ACHN (cell line): Measurements from ENCODE around the gene CYB5R4.
"Not testable (repeated sequence)": the region's sequence is repeated elsewhere in the genome, so short reads cannot be mapped to it uniquely, and the experiment has no call there.

Source experiments
- DNase-seq: peaks from one replicate; pipeline ENCODE4 v3.0.0-alpha.2; 2015
- in situ Hi-C: cut with HindIII; loops from 2 replicates; pipeline ENCODE4 v1.10.0; 2017; ENCODE audit warnings: low sequenced_read_pairs, low pct_ligation_motif_present, low pct_unique_long_range_greater_than_20kb

CYB5R4 gene

DNA sequence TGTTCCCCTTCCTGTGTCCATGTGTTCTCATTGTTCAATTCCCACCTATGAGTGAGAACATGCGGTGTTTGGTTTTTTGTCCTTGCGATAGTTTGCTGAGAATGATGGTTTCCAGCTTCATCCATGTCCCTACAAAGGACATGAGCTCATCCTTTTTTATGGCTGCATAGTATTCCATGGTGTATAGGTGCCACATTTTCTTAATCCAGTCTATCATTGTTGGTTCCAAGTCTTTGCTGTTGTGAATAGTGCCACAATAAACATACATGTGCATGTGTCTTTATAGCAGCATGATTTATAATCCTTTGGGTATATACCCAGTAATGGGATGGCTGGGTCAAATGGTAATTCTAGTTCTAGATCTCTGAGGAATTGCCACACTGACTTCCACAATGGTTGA lies 37.6 kb downstream of the CYB5R4 start:
- in situ Hi-C loops, DNase-seq: not testable (repeated sequence)

DNA sequence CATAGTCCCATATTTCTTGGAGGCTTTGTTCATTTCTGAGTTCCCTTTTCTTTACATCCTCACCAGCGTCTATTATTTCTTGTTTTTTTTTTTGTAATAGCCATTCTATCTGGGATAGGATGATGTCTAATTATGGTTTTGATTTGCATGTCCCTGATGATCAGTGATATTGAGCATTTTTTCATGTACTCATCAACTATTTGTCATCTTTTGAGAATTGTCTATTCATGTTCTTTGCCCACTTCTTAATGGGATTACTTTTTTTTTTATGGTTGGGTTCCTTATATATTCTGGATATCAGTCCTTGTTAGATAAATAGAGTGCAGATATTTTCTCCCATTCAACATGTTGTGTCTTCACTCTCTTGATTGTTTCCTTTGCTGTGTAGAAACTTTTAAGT lies 42.1 kb downstream of the CYB5R4 start:
- DNase-seq: no peak

DNA sequence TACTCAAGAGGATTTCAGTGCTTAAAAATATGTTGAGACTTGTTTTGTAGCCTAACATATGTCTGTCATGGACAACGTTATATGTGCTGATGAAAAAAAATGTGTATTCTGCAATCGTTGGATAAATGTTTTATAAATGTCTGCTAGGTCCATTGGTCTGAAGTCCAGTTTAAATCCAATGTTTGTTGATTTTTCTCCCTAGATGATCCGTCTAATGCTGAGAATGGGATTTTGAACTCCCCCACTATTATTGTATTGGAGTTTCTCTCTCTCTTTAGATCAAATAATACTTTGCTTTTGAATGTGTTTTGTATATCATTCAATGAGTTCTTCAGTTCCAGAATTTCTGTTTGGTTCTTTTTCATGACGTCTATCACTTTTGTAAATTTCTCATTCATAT lies 44.9 kb downstream of the CYB5R4 start:
- DNase-seq: no peak
- in situ Hi-C loops: no loop called here

More for the DNA sequence above, 42.1 kb downstream of the CYB5R4 start:
- in situ Hi-C loops: no loop called here

DNA sequence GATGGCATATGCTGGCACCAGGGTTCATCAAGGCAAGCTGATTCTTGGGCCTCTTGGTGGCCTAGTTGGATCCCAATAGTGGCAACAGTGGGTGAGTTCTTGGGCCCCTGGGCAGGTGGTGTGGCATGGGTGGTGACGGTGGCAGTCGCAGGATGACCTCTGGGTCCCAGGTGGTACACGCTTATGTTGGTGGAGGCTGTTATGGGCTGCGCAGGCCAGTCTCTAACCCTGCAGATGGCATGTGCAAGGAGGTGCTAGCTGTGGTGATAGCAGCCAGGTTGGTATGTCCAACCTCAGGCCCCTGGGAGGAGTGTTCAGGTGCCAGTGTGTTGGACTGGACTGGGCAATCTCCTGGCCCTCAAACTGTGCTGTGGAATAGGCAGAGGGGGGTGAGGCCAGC lies 46.2 kb downstream of the CYB5R4 start:
- DNase-seq: no peak
- in situ Hi-C loops: no loop called here

DNA sequence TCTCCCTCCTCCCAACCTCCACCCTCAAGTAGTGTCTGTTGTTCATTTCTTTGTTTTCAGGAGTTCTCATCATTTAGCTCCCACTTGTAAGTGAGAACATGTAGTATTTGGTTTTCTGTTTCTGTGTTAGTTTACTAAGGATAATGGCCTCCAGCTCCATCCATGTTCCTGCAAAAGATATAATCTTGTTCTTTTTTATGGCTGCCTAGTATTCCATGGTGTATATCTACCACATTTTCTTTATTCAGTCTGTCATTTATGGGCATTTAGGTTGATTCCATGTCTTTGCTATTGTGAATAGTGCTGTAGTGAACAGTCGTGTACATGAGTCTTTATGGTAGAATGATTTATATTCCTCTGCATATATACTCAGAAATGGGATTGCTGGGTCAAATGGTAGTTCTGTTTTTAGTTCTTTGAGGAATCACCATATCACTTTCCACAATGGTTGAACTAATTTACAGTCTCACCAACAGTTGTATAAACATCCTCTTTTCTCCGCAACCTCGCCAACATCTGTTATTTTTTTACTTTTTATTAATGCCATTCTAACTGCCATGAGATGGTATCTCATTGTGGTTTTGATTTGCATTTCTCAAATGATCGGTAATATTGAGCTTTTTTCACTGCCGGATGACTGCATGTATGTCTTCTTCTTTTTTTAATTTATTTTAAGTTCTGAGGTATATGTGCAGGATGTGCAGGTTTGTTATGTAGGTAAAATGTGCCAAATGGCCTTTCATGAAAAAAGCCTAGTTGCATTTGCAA lies 48.3 kb downstream of the CYB5R4 start:
- in situ Hi-C loops, DNase-seq: not testable (repeated sequence)

DNA sequence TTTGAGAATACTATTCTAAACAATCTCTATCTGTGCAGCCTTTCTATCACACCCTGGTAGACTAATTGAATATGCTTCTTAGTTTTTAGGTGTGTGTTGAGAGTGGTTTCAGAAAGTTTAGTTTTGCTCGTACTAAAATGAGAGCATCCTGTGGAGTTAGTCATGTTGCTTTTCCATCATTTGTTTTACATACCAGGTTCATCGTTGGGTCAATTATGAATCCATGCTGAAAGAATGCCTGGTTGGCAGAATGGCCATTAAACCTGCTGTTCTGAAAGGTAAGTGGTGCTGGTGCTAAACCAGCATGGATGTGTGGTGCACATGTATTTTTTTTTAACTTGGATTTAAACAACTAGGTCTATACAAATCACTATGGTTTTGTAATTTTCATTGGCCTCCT lies 49.3 kb downstream of the CYB5R4 start:
- in situ Hi-C loops: no loop called here
- DNase-seq: no peak

DNA sequence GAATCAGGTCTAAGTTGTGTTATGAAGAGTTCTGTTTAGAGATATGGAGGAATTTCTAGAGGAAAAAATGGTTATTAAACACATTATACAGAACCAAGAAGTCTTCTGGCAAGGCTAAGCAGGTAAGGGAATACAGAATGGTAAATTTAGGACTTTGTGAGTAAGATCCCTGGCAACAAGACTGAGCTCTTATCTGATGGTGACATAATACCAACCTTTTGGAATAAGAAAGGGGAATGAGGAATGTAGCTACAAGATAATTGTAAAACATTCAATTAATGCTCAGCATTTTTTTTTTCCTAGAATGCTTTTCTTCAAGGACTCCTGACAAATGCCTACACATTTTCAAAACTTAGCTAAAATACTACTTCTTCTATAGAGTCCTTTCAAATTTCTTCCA lies 51.8 kb downstream of the CYB5R4 start:
- no peak for DNase-seq
- in situ Hi-C loops: no loop called here

DNA sequence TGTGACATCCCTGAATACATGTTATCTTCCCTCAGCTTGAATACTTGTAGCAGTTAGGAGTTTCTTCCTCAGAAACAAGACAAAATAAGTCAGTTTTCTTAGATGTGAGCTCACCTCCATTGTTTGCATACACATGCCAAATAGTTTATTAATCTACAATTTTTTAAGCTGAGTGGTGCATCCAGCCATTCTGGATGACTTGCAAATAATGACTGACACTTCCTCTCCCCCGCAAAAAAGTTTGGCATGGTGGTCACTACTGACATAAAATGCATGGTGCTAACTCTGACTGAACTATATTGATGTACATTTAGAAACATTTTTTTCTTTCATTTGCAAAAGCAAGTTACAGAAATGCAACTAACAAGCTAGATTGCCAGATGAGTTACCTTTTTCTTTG lies 55.5 kb downstream of the CYB5R4 start:
- in situ Hi-C loops: no loop called here
- no peak for DNase-seq

DNA sequence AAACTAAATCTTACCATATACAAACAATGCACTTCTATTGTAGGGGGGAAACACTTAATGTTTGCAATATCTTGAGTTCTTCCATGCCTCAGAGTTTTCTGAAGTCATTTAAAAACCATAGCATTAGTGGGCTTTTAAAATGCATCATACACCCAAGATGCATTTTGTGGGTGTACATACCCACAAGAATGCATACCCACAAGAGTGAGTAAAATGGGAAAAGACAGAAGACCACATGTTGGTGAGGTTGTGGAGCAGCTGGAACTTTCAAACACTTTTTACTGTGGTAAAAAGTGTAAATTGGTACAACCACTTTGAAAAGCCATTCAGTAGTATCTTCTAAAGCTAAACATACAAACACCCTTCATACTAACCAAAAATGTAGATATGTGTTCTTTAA lies 57.5 kb downstream of the CYB5R4 start:
- DNase-seq: no peak
- in situ Hi-C loops: no loop called here

DNA sequence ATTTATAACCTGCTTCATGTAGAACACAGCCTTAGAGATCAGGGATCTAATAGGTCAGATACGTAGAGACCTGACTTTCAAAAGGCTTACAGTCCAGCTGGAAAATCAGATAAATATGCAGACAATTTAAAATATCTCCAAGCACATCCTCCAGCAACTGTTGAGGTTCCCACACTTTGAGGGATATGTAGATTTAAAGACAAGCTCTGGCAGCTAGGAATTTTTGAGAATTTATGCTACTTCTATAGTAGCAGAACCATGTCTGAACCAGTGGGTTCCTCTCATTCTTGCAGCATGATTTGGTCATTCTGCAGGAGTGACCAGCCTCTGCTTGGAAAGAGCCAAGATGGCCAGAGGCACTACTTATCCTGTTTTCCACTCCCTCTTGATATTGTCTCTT lies 60.5 kb downstream of the CYB5R4 start:
- in situ Hi-C loops: no loop called here
- DNase-seq: no peak

DNA sequence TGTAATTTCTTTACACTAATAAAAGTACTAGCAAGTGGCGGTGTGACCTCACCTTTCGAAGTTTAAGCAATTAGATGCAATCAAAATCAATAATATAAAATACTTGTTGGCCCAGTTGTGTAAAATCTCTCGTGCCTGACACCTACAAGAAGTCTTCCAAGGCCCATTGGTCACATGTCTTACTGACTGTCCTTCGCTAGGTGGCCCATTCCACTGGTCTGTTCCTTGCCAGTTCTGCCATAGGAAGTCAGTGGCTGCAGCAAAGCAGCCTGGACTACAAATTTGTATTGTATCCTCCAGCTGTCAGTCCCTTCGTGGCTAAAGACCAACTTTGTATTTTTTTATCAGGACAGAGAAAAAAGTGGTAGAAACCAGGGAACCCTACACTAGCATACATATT lies 61.8 kb downstream of the CYB5R4 start:
- DNase-seq: no peak
- in situ Hi-C loops: no loop called here

DNA sequence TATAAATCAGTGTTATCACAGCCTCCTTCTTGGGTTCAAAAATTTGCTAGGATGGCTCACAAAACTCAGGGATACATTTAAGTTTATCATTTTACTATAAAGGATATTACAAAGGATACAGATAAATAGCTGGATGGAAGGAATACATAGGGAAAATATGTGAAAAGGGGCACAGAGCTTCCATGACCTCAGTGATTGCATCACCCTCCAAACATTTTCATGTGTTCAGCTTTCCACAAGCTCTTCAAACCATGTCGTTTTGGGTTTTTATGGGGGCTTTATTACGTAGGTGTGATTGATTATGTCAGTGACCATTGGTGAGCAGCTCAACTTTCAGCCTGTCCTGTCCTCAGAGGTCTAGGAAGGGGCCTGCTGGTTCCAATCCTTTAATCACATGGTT lies 68.0 kb downstream of the CYB5R4 start:
- in situ Hi-C loops: no loop called here
- no peak for DNase-seq

DNA sequence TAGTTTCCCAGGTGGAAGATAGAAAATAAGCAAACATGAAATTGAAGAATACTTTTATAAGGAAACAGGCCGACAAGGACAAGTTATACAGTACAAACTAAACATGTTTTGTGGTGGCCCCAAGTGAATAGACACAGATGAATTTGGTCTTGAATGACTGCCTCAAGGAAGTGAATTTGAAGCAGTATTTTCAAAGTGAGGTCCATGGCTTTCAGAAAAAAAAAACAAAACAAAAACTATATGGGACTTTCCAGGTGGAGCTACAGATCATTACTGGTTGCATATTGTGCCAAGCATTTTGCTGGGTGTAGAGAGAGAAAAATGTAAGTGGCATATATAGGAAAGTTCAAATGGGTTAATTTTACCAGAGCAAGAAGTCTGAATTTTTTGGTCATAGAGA lies 68.8 kb downstream of the CYB5R4 start:
- in situ Hi-C loops: no loop called here
- no peak for DNase-seq

DNA sequence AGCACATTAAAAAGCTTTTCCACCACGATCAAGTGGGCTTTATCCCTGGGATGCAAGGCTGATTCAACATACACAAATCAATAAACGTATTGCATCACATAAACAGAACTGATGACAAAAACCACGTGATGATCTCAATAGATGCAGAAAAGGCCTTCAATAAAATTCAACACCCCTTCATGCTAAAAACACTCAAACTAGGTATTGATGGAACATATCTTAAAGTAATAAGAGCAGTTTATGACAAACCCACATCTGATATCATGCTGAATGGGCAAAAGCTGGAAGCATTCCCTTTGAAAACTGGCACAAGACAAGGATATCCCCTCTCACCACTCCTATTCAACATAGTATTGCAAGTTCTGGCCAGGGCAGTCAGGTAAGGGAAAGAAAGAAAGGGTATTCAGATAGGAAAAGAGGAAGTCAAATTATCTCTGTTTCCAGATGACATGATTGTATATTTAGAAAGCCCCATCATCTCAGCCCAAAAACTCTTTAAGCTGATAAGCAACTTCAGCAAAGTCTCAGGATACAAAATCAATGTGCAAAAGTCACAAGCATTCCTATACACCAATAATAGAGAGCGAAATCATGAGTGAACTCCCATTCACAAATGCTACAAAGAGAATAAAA lies 86.8 kb downstream of the CYB5R4 start:
- DNase-seq, in situ Hi-C loops: not testable (repeated sequence)

DNA sequence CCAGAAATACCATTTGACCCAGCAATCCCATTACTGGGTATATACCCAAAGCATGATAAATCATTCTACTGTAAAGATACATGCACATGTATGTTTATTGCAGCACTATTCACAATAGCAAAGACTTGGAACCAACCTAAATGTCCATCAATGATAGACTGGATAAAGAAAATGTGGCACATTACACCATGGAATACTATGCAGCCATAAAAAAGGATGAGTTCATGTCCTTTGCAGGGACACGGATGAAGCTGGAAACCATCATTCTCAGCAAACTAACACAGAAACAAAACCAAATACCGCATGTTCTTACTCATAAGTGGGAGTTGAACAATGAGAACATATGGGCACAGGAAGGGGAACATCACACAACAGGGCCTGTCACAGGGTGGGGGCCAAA lies 88.5 kb downstream of the CYB5R4 start:
- DNase-seq, in situ Hi-C loops: not testable (repeated sequence)

DNA sequence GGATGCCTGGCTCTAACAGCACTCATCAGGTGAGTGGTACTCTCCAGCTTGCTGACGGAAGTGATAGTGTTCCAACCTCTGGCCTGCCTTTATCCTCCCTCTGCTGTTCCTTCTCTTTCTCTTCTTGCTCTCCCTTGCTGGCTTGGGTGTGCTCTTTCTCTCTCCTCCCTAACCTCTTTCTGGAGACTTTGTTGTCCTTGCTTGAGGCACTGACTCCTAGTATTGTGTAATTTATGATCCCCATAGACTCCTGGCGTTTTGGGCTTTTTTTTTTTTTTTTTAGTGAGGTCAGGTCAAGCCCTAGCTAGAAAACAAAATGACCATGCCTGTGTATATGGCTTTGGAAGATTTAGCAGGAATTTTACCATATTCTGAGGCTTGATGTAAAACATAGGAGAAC lies 89.4 kb downstream of the CYB5R4 start:
- no peak for DNase-seq
- in situ Hi-C loops: no loop called here

DNA sequence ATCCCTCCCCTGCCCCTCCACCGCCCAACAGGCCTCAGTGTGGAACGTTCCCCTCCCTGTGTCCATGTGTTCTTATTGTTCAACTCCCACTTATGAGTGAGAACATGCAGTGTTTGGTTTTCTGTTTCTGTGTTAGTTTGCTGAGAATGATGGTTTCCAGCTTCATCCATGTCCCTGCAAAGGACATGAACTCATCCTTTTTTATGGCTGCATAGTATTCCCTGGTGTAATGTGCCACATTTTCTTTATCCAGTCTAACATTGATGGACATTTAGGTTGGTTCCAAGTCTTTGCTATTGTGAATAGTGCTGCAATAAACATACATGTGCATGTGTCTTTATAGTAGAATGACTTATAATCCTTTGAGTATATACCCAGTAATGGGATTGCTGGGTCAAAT lies 91.9 kb downstream of the CYB5R4 start:
- in situ Hi-C loops, DNase-seq: not testable (repeated sequence)

DNA sequence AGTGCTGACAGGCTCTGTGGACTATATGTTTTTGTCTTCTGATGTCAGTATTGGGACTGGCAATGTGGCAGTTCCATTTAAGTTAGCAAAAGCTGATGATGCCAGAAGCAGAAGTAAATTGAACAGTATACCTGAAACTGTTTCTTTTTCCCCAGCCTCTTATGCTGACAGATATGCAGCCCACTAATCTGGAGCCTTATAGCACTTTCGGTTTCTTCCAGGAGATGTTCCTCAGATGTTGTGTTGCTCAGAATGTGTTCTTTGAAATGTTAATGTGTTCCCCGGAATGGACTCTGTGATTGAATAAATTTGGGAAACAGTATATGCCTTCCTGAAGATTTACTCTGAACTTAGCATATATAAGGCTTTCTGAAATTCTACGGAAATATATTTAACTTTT lies 93.3 kb downstream of the CYB5R4 start:
- no peak for DNase-seq

DNA sequence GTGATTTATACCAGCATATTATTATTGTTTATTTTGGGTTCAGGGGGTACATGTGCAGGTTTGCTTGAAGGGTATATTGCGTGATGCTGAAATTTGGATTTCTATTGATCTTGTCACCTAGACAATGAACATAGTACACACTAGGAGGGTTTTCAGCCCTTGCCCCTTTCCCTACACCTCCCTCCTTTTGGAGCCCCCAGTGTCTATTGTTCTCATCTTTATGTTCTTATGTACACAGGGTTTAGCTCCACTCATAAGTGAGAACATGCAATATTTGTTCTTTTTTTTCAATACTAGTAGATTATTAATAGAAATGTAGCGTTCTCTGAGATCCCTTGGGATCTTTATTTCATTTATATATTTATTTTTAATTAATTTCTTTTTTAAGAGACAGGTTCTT lies 94.9 kb downstream of the CYB5R4 start:
- DNase-seq: no peak
- in situ Hi-C loops: no loop called here

More for the DNA sequence above, 93.3 kb downstream of the CYB5R4 start:
- in situ Hi-C loops: no loop called here

DNA sequence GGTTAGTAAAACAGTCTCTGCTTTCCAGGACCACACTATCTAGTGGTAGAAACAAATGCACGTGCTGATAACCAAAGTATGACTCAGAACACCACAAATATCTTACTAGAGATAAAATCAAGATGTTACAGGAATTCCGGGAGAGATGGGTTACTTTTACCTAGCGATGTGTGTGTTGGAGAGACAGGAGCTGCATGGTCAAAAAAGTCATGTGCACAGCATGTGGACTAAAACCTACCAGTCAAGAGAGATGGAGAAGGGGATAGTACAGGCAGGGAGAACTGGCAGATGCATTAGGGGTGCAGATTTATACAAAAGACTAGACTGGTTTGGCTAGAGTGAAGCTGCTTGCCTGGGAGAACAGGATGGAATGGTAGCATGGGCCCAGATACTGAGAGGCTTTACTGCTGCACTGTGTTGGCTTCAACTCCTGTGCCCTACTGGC lies 98.8 kb downstream of the CYB5R4 start:
- in situ Hi-C loops: no loop called here
- no peak for DNase-seq
